ENCODE data around the gene ZDHHC7.
"Not testable (repeated sequence)": the region's sequence is repeated elsewhere in the genome, so short reads cannot be mapped to it uniquely, and the experiment has no call there.

The ZDHHC7 gene

GRCh38 chr16:84959784-84960417 lies 51.4 kb downstream of the ZDHHC7 start:
- DNase-seq = no peak

GRCh38 chr16:84959045-84959576 lies 52.2 kb downstream of the ZDHHC7 start:
- DNase-seq = no peak

DNA sequence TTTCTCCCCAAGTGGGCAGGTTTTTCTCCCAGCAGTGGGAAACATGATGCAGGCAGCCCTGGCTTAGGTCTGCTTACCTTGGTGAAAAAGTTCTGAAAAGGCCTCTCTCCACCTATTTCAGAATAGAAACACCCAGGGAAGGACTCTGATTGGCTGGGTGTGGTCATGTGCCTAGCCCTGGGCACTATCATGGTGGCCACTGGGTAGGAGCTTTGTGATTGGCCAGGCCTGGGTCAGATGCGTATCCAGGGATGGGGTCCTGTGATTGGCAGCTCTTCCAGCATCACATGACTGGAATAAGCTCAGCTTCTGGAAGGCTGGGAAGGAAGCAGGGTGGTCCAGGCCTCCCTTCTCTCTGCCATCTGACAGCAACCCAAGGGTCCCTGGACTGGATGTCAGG lies 53.5 kb downstream of the ZDHHC7 start:
- DNase-seq = no peak

DNA sequence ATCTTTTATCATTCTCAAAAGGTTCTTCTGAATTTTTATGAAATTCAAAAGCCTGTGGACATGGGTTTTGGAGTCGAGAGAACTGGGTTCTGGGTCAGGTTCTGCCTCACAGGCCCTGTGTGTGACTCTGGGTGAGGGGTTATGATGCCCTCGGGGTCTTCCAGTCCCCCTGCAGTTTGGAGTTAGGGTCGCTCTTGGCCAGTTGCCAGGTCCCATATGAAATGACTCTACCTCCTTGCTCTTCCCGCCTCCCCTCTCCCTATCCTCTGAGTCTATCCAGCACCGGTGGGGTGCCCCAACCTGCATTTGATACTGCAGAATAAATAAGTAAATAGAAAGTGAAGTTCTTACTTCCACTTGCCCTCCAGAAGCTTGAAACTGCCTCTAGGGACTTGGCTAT lies 54.1 kb downstream of the ZDHHC7 start:
- no peak for DNase-seq

DNA sequence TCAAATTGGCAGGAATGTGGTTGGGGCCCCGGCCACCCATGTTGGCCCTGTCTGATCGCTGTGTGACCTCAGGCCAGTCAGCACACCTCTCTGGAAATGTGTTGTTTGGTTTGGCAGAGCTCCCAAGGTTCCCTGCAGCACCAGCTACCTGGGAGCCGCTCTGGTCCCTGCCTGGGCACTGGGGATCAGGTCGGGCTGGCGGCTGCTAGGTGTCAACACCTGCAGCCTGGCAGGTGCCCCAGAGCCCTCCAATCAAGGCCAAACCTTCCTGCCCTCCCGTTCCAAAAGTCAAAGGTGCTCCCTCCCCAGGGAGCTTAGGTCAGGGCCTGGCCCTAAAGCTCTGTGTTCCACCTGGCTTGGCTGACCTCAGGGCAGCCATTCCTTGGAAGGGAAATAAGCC lies 55.9 kb downstream of the ZDHHC7 start:
- no peak for DNase-seq

GRCh38 chr16:84953190-84953746 lies 58.1 kb downstream of the ZDHHC7 start:
- no peak for DNase-seq

DNA sequence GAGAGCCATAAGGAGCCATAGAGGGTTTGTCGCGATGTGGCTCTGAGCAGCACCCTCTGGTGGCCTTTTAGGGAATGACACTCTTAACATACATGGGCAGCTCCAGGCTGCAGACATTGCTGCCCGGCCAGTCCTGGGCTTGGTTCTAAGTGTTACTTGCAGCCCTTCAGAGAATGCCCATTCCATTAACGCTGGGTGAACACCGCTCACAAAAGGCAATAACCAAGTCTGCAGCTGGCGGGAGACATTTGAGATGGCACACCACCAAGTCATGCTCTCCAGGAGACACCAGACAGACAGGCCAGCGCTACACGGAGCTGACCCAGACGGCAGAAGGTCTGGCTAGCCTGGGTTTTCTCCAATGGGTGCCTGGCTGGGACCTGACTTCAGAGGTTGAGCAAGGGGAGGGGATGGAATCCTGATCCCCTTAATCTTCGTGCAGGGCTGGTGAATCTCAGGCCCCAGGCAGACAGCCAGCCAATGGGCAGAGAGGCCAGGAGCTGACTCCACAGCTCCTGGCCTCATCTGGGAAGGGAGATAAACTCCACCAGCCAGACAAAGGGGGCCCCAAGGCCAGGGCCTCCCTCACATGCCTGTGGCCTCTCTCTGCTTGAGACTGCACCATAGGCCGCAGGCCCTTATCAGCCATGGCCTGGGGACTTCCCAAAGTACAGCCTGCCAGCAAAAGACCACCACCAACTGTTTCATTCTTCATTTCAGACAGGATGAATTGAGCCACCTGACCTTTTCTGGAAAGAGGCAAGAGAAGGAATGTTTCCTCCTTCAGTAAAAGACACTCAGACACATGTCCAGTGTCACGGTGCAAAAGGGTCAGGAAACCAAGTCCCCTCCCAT lies 58.8 kb downstream of the ZDHHC7 start:
- peak; percentile 44 for DNase-seq

- DNase-seq = no peak
These were observed 60.4 kb downstream of the ZDHHC7 start for GRCh38 chr16:84950906-84951305.

DNA sequence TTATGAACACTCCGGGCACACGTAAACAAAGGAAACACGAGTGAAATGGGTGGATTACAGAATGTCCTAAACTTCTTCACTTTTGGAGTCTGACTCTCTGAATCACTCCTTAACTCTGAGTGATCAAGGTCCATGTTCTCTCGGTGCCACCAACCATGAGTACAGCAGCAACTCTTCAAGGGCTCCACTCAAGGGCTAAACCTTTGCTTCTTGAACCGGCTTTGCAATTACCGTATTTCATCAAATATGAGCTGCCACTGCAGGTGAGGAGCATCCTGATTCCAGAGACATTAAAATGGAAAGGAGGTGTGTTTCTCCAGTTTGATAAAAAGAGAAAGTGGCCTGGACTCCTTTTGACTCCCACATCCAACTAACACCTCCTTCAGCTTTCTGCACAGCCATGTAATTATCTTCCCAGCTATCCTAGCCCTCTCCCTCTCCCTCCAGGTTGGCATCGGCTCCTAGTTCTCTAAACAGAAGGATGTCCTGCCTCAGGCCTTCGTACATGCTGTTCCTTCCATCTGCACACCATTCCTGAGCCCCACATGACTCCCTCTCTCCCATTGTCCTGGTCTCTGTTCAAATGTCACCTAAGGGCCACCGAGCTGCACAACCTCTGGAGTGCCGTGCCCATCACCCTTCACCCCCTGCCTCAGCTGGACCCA lies 61.4 kb downstream of the ZDHHC7 start:
- DNase-seq = no peak

DNA sequence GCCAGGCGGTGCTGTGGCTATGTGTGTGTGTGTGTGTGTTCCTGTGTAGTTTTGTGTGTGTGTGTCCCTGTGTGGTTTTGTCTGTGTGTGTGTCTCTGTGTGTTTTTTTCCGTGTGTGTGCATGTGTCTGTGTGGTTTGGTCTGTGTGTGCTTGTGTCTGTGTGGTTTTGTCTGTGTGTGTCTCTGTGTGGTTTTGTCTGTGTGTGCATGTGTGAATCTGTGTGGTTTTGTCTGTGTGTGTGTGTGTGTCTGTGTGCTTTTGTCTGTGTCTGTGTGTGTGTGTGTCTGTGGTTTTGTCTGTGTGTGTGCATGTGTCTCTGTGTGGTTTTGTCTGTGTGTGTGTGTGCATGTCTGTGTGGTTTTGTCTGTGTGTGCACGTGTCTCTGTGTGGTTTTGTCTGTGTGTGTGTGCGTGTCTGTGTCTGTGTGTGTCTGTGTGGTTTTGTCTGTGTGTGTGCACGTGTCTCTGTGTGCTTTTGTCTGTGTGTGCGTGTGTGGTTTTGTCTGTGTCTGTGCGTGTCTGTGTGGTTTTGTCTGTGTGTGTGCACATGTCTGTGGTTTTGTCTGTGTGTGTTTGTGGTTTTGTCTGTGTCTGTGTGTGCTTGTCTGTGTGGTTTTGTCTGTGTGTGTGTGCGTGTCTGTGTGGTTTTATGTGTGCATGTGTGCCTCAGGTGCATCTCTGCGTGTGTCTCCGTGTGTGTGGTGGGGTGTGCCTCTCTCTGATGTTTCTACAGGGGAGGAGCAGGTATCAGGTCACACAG lies 62.3 kb downstream of the ZDHHC7 start:
- DNase-seq = no peak

DNA sequence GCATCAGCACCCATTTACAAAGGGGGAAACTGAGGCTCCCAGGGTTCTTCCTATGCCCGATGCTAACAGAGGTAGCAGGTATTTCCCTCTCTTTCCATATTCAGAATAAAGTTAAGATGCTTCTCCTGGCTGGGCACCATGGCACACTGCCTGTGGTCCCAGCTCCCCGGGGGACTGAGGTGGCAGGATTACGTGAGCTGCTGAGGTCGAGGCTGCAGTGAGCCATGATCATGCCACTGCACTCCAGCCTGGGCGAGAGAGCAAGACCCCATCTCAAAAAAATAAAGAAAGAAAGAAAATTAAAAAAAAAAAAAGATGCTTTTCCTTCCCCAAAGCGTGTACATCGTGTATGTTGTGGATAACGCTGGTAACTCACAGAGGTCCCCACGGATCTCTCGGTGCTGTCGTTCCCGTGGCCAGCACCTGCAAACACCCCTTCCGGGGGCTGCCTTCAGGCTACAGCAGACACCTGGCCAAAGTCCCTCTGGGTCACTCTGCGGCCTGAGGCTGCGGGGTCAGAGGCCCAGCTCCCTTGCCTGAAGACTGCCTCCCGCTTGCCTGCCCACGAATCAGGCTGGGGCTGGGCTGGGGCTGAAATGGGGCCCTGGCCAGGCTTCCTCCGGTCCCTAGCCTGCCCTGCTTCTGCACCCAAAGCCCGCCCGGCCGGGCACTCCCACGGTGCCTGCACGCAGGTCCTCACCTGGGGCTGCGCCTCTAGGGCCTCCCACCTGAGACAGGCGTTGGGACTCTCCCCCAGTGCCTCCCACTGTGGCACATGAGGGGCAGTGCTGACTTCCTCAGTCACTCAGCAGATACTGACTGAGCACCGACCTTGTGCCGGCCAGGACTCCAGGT lies 63.1 kb downstream of the ZDHHC7 start:
- DNase-seq = no peak

GRCh38 chr16:84947022-84947421 lies 64.3 kb downstream of the ZDHHC7 start:
- no peak for DNase-seq

DNA sequence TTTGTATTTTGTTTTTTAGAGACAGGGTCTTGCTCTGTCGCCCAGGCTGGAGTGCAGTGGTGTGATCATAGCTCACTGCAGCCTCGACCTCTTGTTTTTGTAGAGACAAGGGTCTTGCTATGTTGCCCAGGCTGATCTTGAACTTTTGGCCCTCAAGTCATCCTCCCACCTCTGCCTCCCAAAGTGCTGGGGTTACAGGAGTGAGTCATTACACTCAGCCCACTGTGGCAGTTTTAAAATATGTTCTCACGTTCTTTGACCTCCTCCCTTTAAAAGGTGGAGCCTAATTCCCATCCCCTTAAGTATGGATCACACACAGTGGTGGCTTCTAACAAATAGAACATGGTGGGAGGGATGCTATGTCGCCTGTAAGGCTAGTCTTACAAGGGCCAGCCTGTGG lies 67.7 kb downstream of the ZDHHC7 start:
- no peak for DNase-seq

DNA sequence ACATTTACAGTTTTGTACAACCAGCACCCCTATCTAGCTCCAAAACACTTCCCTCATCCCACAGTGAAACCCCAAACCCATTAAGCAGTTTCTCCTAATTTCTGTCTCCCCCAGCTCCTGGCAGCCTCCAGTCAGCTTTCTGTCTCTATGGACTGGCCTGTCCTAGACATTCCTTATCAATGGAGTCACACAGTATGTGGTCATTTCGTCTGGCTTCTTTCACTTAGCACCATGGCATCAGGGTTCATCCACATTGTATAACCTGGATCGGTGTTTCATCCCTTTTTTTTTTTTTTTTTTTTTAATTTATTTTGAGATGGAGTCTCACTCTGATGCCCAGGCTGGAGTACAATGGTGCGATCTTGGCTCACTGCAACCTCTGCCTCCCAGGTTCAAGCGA lies 68.5 kb downstream of the ZDHHC7 start:
- no peak for DNase-seq

- no peak for DNase-seq
These were observed 69.4 kb downstream of the ZDHHC7 start for GRCh38 chr16:84941921-84942320.

DNA sequence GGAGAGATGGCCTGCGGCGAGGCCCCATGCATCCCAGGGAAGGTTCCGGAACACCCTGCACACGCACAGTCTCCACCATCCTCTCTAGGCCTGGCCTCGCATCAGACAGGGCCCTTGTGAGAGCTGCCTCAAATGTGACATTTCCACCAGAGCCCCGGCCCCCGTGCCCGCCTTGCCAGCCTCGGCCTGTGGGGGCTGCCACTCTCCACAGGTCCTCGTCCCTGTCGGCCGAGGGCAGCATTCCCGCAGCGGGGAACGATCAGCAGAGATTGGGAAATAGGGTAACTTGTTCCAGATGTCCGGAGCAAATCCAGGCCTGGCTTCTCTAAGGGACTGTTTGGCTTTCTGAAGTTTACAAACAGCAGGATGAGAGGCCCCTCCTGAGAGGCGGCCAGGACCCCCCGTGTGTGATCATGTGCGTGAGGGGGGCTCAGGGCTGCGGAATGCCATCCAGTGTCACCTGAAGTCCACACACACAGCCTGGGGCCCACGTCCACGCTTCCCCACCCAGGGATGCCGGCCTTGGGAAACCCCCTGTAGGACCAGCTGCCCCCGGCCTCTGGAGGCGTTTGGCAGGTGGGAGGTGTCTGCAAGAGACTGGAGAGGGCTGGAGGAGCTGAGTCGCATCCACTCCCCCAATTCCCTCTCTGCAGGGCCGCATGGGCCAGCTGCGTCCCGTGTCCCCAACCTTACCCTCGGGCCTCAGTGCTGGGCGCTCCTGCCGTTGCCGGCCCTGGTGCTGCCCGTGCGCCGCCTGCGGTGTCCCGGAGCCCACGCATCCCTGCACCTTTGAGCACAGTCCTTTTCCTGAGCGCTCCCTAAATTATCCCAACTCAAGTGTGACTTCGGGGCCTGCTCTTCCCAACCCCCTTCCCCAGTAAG lies 70.4 kb downstream of the ZDHHC7 start:
- no peak for DNase-seq

DNA sequence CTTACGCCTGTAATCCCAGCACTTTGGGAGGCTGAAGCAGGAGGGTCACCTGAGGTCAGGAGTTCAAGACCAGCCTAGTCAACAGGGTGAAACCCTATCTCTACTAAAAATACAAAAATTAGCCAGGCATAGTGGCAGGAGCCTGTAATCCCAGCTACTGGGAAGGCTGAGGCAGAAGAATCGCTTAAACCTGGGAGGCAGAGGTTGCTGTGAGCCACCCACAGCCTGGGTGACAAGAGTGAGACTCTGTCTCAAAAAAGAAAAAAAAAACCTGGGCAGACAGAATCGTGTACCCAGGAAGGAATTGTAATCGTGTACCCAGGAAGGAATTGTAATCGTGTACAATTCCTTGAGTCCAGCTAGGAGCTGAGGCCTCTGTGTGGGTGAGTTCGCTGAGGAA lies 72.7 kb downstream of the ZDHHC7 start:
- not testable (repeated sequence) for DNase-seq

- DNase-seq = no peak
These were observed 73.9 kb downstream of the ZDHHC7 start for GRCh38 chr16:84937196-84938005.

- DNase-seq = no peak
These were observed 77.3 kb downstream of the ZDHHC7 start for GRCh38 chr16:84933774-84934631.
